Anterior cingulate cortex (tissue), 58 donors: ENCODE measurements around the gene PCBP2.
"Not testable (repeated sequence)": the region's sequence is repeated elsewhere in the genome, so short reads cannot be mapped to it uniquely, and the experiment has no call there.

Experiments used
- DNase-seq, 58 donors: peaks; one replicate each; lab custom pipeline; 2025; lab: John Stamatoyannopoulos, UW

The PCBP2 gene

GRCh38 chr12:53467880-53468279 lies 16.0 kb downstream of the PCBP2 start:
- no peak for DNase-seq

- no peak for DNase-seq
Measured at GRCh38 chr12:53468282-53468681, 16.4 kb downstream of the PCBP2 start.

- no peak for DNase-seq
Measured at GRCh38 chr12:53472056-53472582, 20.2 kb downstream of the PCBP2 start.

- no peak for DNase-seq
Measured at GRCh38 chr12:53474077-53474476, 22.2 kb downstream of the PCBP2 start.

- no peak for DNase-seq
Measured at GRCh38 chr12:53474819-53475218, 22.9 kb downstream of the PCBP2 start.

- no peak for DNase-seq
Measured at GRCh38 chr12:53476769-53477209, 24.9 kb downstream of the PCBP2 start.

- no peak for DNase-seq
Measured at GRCh38 chr12:53478865-53479264, 27.0 kb downstream of the PCBP2 start.

GRCh38 chr12:53479331-53479730 lies 27.4 kb downstream of the PCBP2 start:
- no peak for DNase-seq

- DNase-seq = no peak
Measured at GRCh38 chr12:53480491-53481442, 28.9 kb downstream of the PCBP2 start.

GRCh38 chr12:53481458-53481857 lies 29.6 kb downstream of the PCBP2 start:
- DNase-seq = not testable (repeated sequence)

GRCh38 chr12:53481939-53482586 lies 30.2 kb downstream of the PCBP2 start:
- DNase-seq = no peak

- no peak for DNase-seq
Measured at GRCh38 chr12:53482626-53483168, 30.8 kb downstream of the PCBP2 start.

GRCh38 chr12:53483225-53483978 lies 31.5 kb downstream of the PCBP2 start:
- no peak for DNase-seq

GRCh38 chr12:53483979-53484377 lies 32.1 kb downstream of the PCBP2 start:
- DNase-seq = no peak

GRCh38 chr12:53484686-53485575 lies 33.0 kb downstream of the PCBP2 start:
- DNase-seq = no peak

- DNase-seq = no peak
Measured at GRCh38 chr12:53485955-53486735, 34.2 kb downstream of the PCBP2 start.

GRCh38 chr12:53486736-53487487 lies 35.0 kb downstream of the PCBP2 start:
- no peak for DNase-seq
